Smooth muscle cell (in vitro differentiated cells): ENCODE measurements around the gene TUFM. TPM values are rescaled to one million over a fixed set of nuclear protein-coding genes. Genes with fewer than 3 reads are reported as not detected.

ENCODE experiments used
- DNase-seq: peaks from one replicate; lab custom pipeline; 2025; ENCODE audit not compliant: unreplicated experiment; lab: John Stamatoyannopoulos, UW
- H2AFZ ChIP-seq: fragments of 200-600 bp; sonication (generic); 2 replicates; pipeline ENCODE4 v1.6.0; 2016; ENCODE audit warnings: antibody characterized with exemption, low read depth, mild to moderate bottlenecking
- H3F3A ChIP-seq: fragments of 200-600 bp; sonication (generic); 2 replicates; pipeline ENCODE4 v1.6.0; 2017; ENCODE audit warnings: antibody characterized with exemption, low read depth
- H3K27ac ChIP-seq: fragments of 200-600 bp; sonication (generic); 2 replicates; pipeline ENCODE4 v1.5.1; 2016; ENCODE audit warnings: low read depth, mild to moderate bottlenecking
- H3K27me3 ChIP-seq: fragments of 200-600 bp; sonication (generic); 2 replicates; pipeline ENCODE4 v1.6.1; 2016; ENCODE audit warnings: low read depth, mild to moderate bottlenecking
- H3K36me3 ChIP-seq: fragments of 200-600 bp; sonication (generic); 2 replicates; pipeline ENCODE4 v1.5.1; 2016; ENCODE audit warnings: low read depth
- H3K4me1 ChIP-seq: fragments of 200-600 bp; sonication (generic); 2 replicates; pipeline ENCODE4 v1.5.1; 2016; ENCODE audit warnings: low read depth
- H3K4me2 ChIP-seq: fragments of 200-600 bp; sonication (generic); 2 replicates; pipeline ENCODE4 v1.6.0; 2016; ENCODE audit warnings: mild to moderate bottlenecking
- H3K4me3 ChIP-seq: fragments of 200-600 bp; sonication (generic); 2 replicates; pipeline ENCODE4 v1.5.1; 2016; ENCODE audit warnings: mild to moderate bottlenecking
- H3K79me2 ChIP-seq: fragments of 200-600 bp; sonication (generic); 2 replicates; pipeline ENCODE4 v1.6.0; 2016; ENCODE audit warnings: low read depth, mild to moderate bottlenecking
- H3K9ac ChIP-seq: fragments of 200-600 bp; sonication (generic); 2 replicates; pipeline ENCODE4 v1.6.0; 2016; ENCODE audit warnings: low read depth
- H3K9me3 ChIP-seq: fragments of 200-600 bp; sonication (generic); replicated peaks from 2 replicates; pipeline ENCODE4 v1.5.1; 2016; ENCODE audit warnings: low read depth
- H4K20me1 ChIP-seq: fragments of 200-600 bp; sonication (generic); 2 replicates; pipeline ENCODE4 v1.6.0; 2016; ENCODE audit warnings: low read depth
- CTCF ChIP-seq: fragments of 200-600 bp; sonication (generic); IDR thresholded peaks from 2 replicates; pipeline ENCODE4 v1.5.1; 2017; ENCODE audit warnings: borderline replicate concordance, mild to moderate bottlenecking, antibody characterized with exemption; ENCODE audit not compliant: insufficient read depth, poor library complexity, severe bottlenecking
- WGBS: methylation state at CpG from one replicate; pipeline ENCODE4 v1.1.7; 2016; ENCODE audit warnings: low lambda C conversion rate; 5-methylcytosine and 5-hydroxymethylcytosine counted together
- polyA plus RNA-seq: library from polyadenylated mRNA; unstranded; fragments of >200 nt; fragmentation: Nextera tagmentation; extraction: Ambion mirVana; gene quantifications from 2 replicates; pipeline ENCODE4 v1.2.1, GENCODE V29; 2016
- total RNA-seq: library from RNA; depleted of rRNA; stranded (reverse); fragments of >200 nt; gene quantifications from 2 replicates; pipeline ENCODE4 v1.2.3, GENCODE V29; 2014

Gene TUFM
- total and polyA plus RNA-seq, 2 experiments from 2014 or later = 76.1 to 191 TPM

- Histone ChIP-seq H3K4me3 (no peak overlapping the region), H3K4me2 (no peak overlapping the region), H3K4me1 (peaks cover 10% of the 10 kb centered on the region), H2AFZ (no peak overlapping the region), H3K27ac (no peak overlapping the region), H3K9me3 (no peaks in the 10 kb centered on the region), H4K20me1 (peaks cover 7% of the 10 kb centered on the region), H3K36me3 (no peaks in the 10 kb centered on the region), H3K9ac (no peak overlapping the region), H3K79me2 (no peaks in the 10 kb centered on the region), H3F3A (peaks cover 3% of the 10 kb centered on the region), H3K27me3 (no peaks in the 10 kb centered on the region)
- no peak for DNase-seq
- 89% methylated on average over 17 of the region's 17 CpGs for WGBS
- TF ChIP-seq CTCF = no peak
Observed at GRCh38 chr16:28876019-28876659, 30.0 kb upstream of the TUFM start.

- Histone ChIP-seq H3K4me3 (no peak overlapping the region), H3K36me3 (no peaks in the 10 kb centered on the region), H3K79me2 (no peaks in the 10 kb centered on the region), H3K9ac (no peak overlapping the region), H3K4me1 (peaks cover 4% of the 10 kb centered on the region), H3K27ac (no peak overlapping the region), H3K27me3 (no peaks in the 10 kb centered on the region), H3K9me3 (no peaks in the 10 kb centered on the region), H3F3A (peaks cover 3% of the 10 kb centered on the region), H3K4me2 (no peak overlapping the region), H2AFZ (no peak overlapping the region), H4K20me1 (peaks cover 7% of the 10 kb centered on the region)
- 89% methylated on average over 13 of the region's 13 CpGs for WGBS
- DNase-seq = no peak
- no peak for TF ChIP-seq CTCF
Observed at GRCh38 chr16:28875134-28876018, 29.2 kb upstream of the TUFM start.

- Histone ChIP-seq H3K27me3 (no peaks in the 10 kb centered on the region), H3K79me2 (no peaks in the 10 kb centered on the region), H2AFZ (no peak overlapping the region), H4K20me1 (peaks cover 10% of the 10 kb centered on the region), H3K4me1 (no peaks in the 10 kb centered on the region), H3K9ac (no peak overlapping the region), H3K27ac (no peak overlapping the region), H3F3A (peaks cover 3% of the 10 kb centered on the region), H3K4me2 (no peak overlapping the region), H3K4me3 (no peak overlapping the region), H3K9me3 (no peaks in the 10 kb centered on the region), H3K36me3 (no peaks in the 10 kb centered on the region)
- 96% methylated on average over 6 of the region's 6 CpGs for WGBS
- DNase-seq = no peak
- no peak for TF ChIP-seq CTCF
Observed at GRCh38 chr16:28874406-28874805, 28.3 kb upstream of the TUFM start.
